GM21367 (cell line): ENCODE results near the gene TCF15.

ENCODE experiments used
- ATAC-seq: cut with Tn5 transposase; IDR thresholded peaks from one replicate; pipeline ENCODE4 v1.9.1; 2021; ENCODE audit not compliant: unreplicated experiment

Gene TCF15

GRCh38 chr20:615514-615913 is 5.4 kb upstream of the TCF15 start:
- no peak for ATAC-seq

- no peak for ATAC-seq
Measured at GRCh38 chr20:611843-612185, 1.7 kb upstream of the TCF15 start.

- no peak for ATAC-seq
Measured at GRCh38 chr20:611047-611842, 1.1 kb upstream of the TCF15 start.

- ATAC-seq: no peak
Measured at GRCh38 chr20:609371-609964, 641 bp downstream of the TCF15 start.

GRCh38 chr20:608970-609369 is 1.1 kb downstream of the TCF15 start:
- ATAC-seq: no peak

GRCh38 chr20:607476-607875 is 2.6 kb downstream of the TCF15 start:
- no peak for ATAC-seq

GRCh38 chr20:605237-605636 is 4.9 kb downstream of the TCF15 start:
- no peak for ATAC-seq

GRCh38 chr20:603116-603640 is 6.9 kb downstream of the TCF15 start:
- ATAC-seq: no peak

- no peak for ATAC-seq
Measured at GRCh38 chr20:602111-602970, 7.8 kb downstream of the TCF15 start.

GRCh38 chr20:600736-601135 is 9.4 kb downstream of the TCF15 start:
- no peak for ATAC-seq

- no peak for ATAC-seq
Measured at GRCh38 chr20:600141-600540, 10.0 kb downstream of the TCF15 start.

GRCh38 chr20:598133-598850 is 11.8 kb downstream of the TCF15 start:
- no peak for ATAC-seq

- ATAC-seq: no peak
Measured at GRCh38 chr20:597560-597959, 12.5 kb downstream of the TCF15 start.

GRCh38 chr20:595330-596308 is 14.5 kb downstream of the TCF15 start:
- ATAC-seq: no peak

GRCh38 chr20:592506-592905 is 17.6 kb downstream of the TCF15 start:
- no peak for ATAC-seq

- no peak for ATAC-seq
Measured at GRCh38 chr20:591941-592340, 18.2 kb downstream of the TCF15 start.

- ATAC-seq: no peak
Measured at GRCh38 chr20:588932-589672, 21.0 kb downstream of the TCF15 start.

- ATAC-seq: no peak
Measured at GRCh38 chr20:588476-588875, 21.6 kb downstream of the TCF15 start.

- ATAC-seq: no peak
Measured at GRCh38 chr20:584971-585301, 25.2 kb downstream of the TCF15 start.
